NCI-H187 treated with DMSO at 0.1 percent for 48 hours (cell line): ENCODE data around the gene ARID2.

ENCODE experiments used
- DNase-seq: peaks from one replicate; lab custom pipeline; 2025; lab: John Stamatoyannopoulos, UW

The ARID2 gene

DNA sequence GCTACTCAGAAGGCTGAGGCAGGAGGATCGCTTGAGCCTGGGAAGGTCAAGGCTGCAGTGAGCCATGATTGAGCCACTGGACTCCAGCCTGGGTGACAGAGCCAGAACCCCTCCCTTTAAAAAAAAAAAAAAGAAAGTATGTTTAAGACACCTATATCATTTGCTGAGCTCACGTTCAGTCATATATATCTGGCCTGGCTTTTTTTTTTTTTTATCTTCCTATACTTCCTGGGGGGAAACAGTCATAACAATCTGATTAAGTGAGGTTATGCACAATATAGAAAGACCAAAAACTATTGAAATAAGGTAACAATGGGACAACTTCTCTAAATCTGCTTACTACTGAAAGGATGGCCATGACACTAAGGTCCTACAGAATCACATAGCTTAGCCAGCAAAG lies 9.4 kb upstream of the ARID2 start:
- DNase-seq, result no peak

DNA sequence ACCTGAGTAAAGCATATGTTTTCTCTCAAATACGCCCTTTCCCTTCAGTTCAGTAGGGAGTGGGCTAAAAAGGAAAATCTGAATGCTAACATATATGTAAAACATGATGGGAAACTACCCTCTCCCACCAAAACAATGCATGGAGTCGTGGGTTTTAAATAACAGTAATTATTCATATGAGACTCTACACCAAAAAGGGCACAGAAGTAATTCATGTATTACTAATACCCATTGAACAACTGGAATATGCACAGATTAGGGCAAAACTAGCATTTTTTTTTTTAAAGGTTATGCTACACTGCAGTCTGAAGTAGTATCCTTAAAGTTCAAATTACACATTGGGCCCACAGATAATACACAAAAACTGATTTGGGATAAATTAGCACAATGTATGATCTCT lies 8.1 kb upstream of the ARID2 start:
- DNase-seq, result no peak

DNA sequence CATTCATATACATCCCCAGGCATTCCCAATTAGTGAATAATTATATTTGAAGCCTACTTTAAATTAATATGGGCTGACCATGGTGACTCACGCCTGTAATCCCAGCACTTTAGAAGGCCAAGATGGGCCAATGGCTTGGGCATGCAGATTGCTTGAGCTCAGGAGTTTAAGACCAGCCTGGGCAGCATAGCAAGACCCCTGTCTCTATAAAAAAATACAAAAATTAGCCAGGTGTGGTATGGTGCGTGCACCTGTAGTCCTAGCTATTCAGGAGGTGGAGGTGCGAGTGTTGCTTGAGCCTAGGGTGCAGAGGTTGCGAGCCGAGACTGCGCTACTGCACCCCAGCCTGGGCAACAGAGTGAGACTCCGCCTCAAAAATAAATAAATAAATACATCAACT lies 7.6 kb upstream of the ARID2 start:
- no peak for DNase-seq

DNA sequence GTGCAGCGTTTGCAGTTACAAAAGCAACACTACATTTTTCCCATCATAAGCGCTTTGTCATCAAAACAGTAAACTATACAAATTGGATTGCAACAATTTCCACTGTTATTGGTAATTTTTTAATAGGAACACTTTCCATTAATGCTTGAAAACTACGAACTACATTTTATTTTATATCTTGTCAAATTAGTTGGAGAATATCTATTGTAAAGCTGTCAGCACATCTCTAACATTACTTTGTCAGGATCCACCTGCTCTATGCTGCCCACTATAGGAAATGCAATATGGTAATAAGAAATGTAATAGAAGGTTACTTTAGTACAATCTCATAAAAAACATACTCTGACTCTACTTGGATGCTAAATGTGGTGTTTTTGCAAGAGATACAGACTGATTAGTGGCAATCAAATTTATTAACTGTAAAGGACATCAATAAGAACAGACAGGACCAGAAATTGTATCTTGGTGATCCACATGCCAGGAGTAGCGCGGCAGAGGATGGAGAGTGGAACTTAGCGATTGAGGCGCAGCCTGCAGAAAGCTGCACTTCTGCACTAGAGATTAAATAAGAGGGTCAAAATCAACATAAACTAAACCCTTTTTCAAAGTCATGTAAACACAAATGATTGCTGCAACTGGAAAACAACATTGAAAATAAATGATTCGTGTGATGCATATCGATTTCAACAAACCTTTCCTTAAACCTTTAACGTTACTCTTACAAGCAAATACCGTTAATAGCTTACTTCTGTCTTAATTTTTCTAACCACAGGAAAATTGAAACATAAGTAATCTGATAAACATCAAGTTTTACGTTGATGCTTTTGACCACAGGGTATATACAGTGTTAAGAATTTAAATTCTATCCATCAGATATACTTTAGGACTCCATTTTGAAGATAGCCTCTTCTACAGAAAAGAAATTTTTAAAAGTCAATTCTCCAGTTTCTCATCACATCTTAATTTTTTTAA lies 3.6 kb upstream of the ARID2 start:
- peak; percentile 34 for DNase-seq

DNA sequence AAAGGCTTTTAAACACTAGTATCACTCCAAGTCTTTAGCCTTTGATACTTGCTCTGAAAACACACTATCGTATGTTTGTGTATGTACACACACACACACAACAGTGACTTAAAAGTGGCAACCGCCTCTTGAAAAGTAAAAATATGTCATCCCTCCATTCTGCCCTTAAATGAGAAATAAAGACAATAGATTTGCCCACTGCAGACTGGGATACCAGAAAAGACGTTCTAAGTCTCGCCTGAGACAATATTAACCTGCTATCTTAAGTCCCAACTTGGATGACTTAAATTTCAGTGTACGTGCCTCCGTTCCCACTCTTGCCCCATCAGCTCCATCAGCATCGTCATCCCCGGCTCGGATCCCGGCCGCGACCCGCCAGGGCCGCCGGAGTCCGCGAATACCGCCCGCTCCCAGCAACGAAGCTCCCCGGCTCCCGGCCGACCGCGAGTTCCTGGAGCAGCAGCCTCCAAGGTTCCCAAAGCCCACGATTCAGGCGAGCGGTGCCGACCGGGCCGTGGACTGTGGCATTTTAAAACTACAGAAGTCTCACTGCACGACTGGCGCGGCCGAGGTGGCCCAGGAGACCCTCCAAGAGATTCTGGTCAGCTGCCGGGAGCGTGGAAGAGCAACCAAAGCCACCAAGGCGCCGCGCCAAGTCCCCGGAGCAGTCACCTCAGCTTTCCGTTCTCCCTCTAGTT lies 2.8 kb upstream of the ARID2 start:
- no peak for DNase-seq

DNA sequence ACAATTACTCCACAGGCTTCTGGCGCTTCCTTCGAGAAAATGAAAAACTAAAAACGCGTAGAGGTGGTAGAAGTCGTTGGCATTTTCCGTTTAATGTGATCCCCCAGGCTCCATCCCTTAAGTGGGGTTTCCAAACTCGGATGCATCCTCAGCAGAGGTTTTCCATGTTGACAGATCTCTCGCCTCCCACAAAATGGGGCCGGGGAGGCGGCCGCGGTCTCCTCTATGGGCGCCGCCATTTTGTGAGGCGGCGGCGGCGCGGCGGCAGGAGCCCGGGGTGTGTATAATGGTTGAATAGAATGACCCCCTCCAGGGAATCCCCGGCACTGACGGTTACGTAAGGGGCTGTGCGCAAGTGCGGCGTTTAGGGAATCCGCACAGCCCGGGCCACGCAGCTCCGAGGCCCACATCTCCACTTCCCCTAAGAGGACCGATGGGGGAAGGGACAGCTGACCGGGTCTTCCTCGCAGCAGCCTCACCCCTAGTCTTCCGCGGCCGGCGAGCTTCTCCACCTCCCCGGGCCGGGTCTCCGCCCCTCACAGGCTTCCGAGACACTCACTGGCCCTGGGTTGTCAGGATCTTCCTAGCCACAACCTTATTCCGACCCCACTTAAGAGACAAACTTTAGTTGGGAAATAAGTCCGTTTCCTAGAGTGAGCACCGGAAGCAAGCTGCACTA lies 2.1 kb upstream of the ARID2 start:
- peak; percentile 97 for DNase-seq

DNA sequence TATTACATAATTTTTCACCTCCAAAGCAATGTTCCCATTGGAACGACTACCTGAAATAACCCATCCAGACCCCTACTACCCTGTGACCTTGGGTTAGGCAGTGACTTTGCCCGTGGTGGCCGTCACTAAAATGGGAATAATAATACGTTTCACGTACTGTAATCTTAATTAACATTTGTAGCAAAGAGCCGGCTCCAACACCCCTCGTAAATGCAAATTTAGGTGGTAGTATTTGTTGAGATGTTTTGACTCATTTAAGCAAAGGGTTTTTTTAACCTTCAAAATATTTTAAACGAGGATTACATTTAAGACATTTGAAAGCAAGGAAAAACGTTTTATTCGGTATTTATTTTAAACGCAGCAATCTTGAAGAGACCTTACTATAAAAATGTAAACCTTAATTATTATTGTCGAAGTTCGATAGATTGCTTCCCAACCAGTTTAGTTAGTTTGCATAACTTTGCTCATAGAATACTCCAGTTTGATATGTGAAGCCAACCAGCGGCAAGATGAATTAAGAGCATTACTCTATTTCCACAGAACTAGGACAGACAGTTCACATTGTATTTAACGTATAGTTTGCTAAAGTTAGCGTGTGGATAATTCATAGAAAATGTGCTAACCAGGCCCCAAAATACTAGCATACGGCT lies 1.4 kb upstream of the ARID2 start:
- DNase-seq, result no peak

DNA sequence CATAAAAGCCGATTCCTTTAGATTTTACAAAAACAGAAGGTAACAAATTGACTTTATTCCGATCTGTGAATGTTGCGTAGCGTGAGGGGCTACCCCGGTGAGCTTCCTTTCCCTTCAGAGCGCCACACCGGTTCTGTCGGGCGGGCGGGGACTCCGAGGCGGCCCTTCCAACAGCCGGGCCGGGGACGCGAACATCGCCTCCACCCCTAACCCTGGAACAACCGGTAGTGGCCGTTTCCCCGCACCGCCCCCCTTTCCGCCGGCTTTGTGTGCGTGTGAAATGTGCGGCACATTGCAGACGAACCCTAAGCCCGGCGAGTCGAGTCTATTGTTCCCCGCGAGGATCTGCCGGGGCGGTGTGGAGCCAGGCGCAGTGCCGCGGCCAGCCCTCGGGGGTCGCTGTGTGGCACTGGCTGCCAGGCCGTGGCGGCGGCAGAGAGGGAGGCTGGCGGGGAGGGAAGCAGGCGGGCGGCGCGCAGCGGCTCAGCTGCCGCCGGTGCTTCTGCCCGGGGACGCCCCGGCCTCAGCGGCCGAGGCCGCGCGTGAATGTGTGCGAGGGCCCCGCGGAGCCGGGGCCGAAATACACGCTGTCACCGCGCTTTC lies 775 bp upstream of the ARID2 start:
- DNase-seq, result peak; percentile 91

DNA sequence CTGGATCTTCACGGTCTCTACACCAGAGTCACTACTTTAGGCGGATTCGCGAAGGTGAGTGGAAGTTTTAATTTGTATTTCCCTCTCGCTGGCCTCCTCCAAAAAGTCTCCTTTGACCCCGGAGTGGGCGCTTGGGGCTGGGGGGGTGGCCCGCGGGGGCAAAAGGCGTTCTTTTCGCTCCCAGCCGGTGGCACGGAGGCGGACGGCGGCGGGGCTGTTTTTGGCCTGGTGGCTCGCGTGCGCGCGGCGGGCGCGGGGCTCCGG lies 510 bp downstream of the ARID2 start:
- no peak for DNase-seq

DNA sequence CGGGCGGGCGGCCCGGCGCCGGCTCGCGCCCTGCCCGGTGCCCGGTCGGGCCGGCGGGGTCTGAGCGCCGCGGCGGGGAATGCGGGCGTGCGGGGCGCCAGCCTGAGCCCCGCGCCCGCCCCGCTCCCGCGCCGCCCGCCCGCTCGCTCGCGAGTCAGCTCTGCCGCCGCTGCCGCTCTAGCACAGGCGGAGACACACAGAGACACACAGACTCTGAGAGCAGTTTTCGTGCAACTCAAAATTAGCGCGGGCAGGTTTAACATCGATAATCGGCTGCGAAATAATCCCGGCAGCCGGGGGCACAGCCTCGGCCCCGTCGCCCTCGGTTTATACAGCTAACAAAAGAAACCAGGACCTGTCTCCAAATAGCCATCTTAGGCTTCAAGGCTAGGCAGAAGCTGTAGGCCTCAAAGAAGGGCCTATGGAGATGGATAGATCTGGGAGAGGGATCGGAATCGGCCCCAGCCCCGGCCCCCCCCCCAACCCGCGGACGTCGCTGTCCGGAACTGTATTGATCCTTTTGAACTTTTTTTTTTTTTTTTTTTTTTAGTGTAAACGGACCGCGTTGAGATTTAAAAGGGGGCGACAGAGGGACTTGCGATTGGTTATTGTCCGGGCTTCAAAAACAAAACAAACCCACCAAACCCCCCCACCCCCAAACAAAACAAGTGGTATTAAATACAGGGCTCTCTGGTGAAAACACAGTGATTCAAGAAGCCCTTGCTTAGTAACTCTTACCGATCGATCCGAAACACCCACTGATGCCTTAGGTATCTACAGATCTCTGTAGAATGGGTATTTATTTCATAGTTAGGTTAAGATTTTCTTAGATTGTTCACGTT lies 1.1 kb downstream of the ARID2 start:
- no peak for DNase-seq

DNA sequence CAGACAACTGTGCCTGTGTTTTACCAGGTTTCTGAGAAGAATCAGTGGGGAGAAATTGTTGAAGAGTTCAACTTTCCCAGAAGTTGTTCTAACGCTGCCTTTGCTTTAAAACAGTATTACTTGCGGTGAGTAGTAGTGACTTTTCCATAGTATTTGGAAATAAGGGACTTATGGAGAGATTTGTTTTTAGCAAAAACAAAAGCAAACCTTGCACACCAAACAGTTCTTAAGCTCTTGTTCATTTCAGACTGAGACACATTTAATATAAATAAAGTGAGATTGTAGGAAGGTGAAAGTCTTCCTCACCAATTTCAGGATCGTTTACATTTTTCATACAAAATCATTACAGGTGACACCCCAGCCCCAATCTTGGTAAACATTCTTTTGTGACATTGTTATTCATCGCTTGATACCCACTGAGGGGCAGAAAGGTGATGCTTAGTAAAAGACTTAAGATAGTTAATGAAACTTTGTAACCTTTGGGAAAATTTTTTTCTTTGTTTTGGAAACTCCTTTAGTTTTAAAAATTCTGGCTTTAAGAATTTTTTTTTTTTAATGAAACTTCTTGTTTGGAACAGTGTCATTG lies 1.8 kb downstream of the ARID2 start:
- DNase-seq, result no peak

DNA sequence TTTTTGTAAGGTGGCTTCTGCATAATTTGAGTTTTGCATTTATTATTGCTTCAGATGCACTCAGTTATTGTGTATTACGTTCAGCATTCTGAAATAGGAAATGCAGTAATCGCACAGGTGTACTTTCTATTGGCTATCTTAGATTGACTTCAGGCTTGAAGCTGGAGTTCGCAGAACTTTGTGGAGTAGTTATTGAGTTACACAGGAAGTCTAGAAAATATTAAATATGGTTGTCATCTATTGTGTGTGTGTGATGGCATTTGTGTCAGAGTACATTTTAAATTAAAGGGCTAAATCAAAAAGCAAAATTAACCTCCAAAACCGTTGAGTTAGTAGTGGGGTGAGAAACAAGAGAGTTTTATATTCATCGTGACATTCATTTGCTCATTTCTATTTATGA lies 2.7 kb downstream of the ARID2 start:
- DNase-seq, result no peak

DNA sequence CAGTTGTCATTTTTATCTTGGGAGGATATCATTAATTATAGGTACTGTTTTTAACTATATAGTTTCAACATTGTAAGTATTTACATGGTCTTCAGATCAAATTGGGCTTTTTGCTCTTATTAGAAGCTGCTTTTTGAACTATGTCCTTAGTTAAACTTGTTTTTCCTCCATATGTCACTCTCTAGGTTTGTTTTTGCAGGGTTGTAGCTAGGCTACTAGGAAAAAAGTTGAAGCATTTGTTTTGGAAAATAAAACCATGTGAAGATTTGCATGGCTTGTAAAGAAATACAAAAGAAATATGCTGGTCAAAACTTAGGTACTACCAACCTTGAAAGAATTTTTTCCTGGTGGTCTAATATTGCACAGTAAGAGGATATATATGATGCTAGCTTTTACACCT lies 3.4 kb downstream of the ARID2 start:
- DNase-seq, result no peak

DNA sequence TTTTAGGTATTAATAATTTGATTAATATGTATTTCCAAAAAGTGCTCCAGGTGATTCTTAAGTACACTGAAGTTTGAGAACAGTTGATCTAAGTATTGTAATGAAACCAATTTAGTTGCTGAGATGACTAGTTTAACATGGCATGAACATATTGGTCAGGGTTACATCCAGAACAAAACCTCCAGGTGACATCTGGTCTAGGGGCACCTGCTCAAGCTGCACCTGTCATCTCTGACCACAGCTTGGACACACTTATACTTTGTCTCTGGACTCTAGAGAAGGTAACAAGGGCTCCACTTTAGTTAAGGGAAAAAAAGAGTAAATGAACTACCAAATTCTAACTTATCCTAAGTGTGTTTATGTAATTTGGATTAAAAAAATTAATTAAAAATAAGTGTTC lies 8.1 kb downstream of the ARID2 start:
- DNase-seq, result no peak

DNA sequence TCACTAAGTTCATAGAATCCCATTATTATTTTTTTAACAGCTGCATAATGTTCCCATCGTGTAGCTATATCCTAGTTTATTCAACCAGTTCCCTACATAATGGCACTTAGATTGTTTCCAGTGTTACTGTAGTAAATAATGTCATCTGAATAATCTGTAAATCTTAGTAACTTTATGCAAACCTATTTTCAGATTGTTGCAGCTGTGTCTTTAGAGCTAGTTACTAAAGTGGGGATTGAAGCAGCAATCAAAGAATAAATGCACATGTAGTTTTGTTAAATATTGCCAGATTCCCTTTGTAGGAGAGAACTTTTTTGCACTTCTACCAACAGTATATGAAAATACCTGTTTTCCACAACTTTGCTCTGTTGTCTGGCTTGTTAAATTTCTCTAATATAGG lies 13.1 kb downstream of the ARID2 start:
- DNase-seq, result no peak

DNA sequence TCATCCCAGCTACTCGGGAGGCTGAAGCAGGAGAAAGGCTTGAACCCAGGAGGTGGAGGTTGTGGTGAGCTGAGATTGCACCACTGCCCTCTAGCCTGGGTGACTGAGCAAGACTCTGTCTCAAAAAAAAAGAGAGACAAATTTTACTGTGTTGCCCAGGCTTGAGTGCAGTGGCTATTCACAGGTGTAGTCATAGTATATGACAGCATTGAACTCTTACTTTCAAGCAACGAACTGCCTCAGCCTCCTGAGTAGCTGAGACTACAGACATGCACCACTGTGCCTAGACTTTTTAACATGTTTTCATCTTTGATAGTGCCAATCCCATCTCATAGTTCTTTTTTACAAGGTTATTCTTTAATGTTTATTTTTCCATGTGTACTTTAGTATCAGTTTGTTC lies 13.7 kb downstream of the ARID2 start:
- DNase-seq, result no peak

DNA sequence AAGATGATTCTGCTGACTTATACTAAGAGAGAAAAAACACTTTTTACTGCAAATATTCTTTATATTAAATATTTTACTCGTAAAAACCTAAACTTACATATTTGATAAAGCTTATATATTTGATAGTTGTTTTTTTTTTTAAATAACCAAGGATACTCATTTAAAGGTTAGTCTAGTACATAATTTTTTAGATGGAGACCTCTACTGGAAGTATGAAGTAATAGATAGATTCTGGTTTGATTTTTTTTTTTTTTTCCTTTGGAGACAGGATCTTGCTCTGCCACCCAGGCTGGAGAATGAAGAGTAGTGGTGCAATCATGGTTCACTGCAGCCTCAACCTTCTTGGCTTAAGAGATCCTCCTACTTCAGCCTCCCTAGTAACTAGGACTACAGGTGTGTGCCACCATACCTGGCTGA lies 16.4 kb downstream of the ARID2 start:
- no peak for DNase-seq

DNA sequence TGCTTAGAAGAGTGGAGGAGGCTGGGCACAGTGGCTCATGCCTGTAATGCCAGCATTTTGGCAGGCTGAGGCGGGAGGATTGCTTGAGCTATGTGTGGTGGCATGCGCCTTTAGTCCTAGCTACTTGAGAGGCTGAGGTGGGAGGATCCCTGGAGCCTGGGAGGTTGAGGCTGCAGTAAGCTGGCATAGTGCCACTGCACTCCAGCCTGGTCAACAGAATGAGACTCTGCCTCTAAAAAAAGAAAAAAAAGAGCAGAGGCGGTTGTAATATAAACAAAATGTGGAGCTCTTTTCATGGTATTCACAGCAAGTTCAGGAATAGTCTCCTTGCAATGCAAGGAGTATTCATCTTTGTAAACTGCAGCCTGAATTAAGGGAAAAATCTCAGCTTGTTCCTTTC lies 27.2 kb downstream of the ARID2 start:
- DNase-seq, result no peak

DNA sequence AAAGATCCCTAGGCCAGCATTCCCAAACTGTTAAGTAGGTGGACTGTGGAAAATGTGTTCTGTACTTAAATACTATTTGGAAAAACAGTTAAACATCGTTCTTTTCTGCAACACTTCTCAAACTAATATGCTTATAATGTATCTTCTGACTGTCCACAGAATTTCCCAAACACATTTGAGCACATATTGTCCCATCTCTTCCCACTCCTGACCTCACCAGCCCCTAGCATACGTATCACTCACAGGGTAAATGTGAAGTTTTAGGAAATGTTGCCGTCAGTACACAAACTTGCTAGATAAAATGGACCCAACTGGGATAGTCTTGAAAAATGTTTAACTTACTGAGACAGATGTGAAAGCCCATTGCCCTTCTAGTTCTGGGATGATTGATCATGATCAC lies 27.7 kb downstream of the ARID2 start:
- no peak for DNase-seq

DNA sequence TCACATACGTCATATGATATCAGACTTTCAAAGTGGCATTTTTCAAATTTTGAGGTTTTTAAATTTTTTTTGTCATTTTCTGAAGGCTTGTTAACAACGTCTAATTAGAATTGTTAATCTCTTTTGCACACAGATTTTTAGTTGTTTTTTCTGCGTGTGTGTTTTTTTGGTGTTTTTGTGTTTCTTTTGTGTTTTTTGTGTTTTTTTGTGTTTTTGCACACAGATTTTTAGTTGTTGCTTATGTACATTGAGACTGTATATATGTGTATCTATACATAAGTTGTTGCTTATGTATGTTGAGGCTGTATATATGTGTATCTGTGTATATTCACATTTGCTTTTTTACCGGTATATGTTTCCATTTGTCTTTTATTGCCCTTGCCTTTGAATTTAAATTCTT lies 30.8 kb downstream of the ARID2 start:
- no peak for DNase-seq
